PFSK-1 (cell line): ENCODE results near the gene CD82.

Experiments used
- FOXP2 ChIP-seq: optimal IDR thresholded peaks from 2 replicates; pipeline ENCODE3; 2011; ENCODE audit warnings: borderline replicate concordance, control low read depth, inconsistent platforms; ENCODE audit not compliant: insufficient read depth; ENCODE audit errors: extremely low read length, extremely low read depth
- POLR2AphosphoS5 ChIP-seq: IDR thresholded peaks from 2 replicates; pipeline ENCODE4 v1.6.1; 2012; ENCODE audit warnings: low read depth, mild to moderate bottlenecking, control low read depth, low read length, moderate library complexity
- SIN3A ChIP-seq: IDR thresholded peaks from 2 replicates; pipeline ENCODE4 v1.6.1; 2012; ENCODE audit warnings: mild to moderate bottlenecking, low read length, moderate library complexity, borderline replicate concordance; ENCODE audit not compliant: insufficient read depth
- TAF1 ChIP-seq: IDR thresholded peaks from 2 replicates; pipeline ENCODE4 v1.6.1; 2012; ENCODE audit warnings: low read length, control low read depth, borderline replicate concordance; ENCODE audit not compliant: insufficient read depth
- TF ChIP-seq, protein P1 (sequence below), 2 experiments: IDR thresholded peaks; 2 replicates each; pipeline versions ENCODE4 v1.6.1 to v1.8.0; 2011 to 2012; ENCODE audit warnings: low read depth in 2 of 2, low read length in 2 of 2, control low read depth in 1 of 2, inconsistent platforms in 1 of 2, mild to moderate bottlenecking in 1 of 2, moderate library complexity in 1 of 2; ENCODE audit not compliant: insufficient read depth in 1 of 2

CD82 gene

DNA sequence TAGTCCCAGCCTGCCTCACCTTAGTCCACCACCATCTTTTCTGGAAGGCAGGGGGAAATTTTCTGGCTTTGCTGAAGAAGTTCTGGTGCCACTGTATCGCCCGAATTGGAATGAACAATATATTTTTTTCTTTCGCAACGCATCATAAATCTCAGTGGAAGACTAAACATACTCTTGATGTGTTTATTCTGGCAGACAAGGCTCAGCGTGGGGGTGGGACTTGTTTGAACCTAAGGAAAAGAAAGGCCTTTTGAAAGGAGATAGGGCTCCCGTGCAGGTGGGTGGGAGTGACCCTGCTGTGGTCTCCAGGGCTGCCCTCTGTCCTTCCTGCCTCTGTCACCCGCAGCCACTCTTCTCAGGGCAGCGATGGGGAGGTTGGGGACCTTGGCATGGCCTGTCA is 42.5 kb downstream of the CD82 start:
- TF ChIP-seq SIN3A (no peak), FOXP2 (no peak), POLR2AphosphoS5 (no peak), TAF1 (no peak)
- TF ChIP-seq, protein P1, sequence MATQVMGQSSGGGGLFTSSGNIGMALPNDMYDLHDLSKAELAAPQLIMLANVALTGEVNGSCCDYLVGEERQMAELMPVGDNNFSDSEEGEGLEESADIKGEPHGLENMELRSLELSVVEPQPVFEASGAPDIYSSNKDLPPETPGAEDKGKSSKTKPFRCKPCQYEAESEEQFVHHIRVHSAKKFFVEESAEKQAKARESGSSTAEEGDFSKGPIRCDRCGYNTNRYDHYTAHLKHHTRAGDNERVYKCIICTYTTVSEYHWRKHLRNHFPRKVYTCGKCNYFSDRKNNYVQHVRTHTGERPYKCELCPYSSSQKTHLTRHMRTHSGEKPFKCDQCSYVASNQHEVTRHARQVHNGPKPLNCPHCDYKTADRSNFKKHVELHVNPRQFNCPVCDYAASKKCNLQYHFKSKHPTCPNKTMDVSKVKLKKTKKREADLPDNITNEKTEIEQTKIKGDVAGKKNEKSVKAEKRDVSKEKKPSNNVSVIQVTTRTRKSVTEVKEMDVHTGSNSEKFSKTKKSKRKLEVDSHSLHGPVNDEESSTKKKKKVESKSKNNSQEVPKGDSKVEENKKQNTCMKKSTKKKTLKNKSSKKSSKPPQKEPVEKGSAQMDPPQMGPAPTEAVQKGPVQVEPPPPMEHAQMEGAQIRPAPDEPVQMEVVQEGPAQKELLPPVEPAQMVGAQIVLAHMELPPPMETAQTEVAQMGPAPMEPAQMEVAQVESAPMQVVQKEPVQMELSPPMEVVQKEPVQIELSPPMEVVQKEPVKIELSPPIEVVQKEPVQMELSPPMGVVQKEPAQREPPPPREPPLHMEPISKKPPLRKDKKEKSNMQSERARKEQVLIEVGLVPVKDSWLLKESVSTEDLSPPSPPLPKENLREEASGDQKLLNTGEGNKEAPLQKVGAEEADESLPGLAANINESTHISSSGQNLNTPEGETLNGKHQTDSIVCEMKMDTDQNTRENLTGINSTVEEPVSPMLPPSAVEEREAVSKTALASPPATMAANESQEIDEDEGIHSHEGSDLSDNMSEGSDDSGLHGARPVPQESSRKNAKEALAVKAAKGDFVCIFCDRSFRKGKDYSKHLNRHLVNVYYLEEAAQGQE (IDR thresholded peaks at IDR 0.05; ENCODE audit: insufficient read depth in 1 of 2, low read depth in 2 of 2, low read length in 2 of 2) = no peak

DNA sequence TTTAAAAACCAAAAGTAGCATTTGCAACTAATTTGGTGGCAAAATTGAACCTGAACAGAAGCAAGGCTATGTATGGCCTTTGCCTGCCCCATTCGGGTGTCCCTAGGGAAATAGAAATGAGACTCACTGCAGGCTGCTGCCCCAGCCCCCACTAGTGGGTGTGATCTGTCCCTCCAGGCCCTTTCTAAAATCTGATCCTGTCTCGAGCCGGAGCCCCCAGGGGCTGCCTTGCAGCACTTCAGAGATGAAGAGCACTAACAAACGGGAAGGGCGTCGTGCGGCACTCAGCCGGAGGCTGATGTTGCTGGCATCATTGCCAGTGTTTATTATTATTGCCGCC is 43.2 kb downstream of the CD82 start:
- no peak for TF ChIP-seq SIN3A
- TF ChIP-seq, protein P1 (IDR thresholded peaks at IDR 0.05; ENCODE audit: insufficient read depth in 1 of 2, low read depth in 2 of 2, low read length in 2 of 2) = no peak
- no peak for TF ChIP-seq FOXP2
- no peak for TF ChIP-seq TAF1
- no peak for TF ChIP-seq POLR2AphosphoS5

DNA sequence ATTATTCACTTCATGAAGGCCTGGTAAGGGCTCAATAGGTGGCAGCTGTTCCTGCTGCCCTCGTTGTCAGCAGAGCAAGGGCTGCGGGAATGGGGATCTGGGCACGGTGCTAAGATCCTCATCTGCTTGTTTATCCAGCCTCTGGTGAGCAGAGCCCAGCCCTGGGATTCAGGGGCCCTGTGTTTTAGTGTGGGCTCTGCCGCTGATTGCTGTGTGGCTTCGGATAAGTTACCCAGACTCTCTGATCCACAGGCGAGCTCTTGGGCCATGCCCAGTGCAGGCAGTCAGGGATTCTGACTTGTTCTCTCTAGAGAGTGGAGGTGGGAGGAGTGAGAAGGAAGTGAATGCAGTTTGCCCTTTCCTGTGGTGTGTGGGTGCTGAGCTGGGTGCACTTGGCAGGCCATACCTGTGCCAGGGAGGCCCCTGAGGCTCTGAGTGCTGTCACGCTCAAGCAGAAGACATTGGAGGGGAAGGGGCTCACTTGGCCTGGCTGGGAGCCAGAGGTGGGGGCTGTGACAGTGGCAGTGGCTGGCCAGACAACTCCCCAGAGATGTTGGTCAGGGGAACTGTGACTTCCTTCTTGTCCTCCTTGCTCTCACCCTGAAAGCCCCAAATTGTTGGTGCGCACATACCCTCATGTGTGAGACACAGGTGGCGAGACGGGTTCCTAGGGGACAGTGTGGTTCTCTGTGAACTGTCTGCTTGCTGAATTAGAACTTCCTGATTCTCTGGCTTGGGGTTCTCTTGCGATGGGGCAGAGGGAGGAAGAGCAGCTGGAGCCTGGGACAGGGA is 43.7 kb downstream of the CD82 start:
- TF ChIP-seq POLR2AphosphoS5 (no peak), TAF1 (no peak), FOXP2 (no peak), SIN3A (no peak)

DNA sequence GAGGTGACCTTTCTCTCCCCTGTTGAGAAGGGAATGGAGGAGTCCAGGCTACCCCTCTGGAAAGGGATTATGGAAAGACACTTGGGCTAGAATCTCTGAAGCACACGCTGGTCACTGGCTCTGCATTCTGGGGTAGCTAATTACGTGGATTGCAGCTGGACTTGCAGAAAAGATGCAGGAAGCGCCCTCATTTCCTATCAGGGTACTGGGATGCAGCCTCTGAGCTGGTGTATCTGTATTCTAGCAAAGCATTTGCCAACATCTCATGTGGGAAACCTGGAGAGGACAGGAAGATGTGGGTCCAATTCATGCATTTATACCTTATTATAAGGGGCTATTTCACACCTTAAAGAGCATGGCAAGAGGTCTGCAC is 44.3 kb downstream of the CD82 start:
- TF ChIP-seq FOXP2 (no peak), TAF1 (no peak), POLR2AphosphoS5 (no peak), SIN3A (no peak)
- TF ChIP-seq, protein P1 (IDR thresholded peaks at IDR 0.05; ENCODE audit: insufficient read depth in 1 of 2, low read depth in 2 of 2, low read length in 2 of 2) = no peak

DNA sequence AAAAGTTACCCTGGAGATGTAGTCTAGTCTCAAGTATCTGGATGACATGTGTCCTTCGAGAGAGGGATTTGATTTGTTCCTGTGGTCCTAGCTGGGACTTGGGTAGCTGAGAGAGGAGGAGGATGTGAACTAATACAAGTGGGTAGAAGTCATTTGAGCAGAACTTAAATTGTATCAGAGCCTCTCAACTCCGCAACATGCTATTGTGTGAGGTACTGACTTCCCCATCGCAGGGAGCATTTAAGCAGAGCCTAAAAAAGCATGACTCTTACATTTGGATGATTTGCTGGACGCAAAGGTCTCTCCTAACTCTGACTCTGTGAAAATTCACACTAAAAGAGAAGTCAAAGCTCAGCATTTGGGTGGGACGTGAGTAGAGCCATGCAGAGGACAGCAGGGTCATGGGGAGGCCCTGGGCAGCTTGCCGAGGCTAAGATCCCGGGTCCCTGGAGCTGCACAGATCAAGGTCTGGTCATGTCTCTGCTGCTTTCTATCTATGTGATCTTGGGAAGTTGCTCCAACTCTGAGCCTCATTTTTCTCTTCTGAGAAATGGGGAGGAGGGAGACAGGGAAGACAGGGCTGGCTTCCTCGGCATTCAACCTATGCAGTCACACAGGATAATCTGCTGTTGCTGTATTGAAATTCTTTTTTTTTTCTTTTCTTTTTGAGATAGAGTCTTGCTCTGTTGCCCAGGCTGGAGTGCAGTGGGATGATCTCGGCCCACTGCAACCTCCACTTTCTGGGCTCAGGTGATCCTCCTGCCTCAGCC is 44.9 kb downstream of the CD82 start:
- TF ChIP-seq TAF1 = no peak
- TF ChIP-seq POLR2AphosphoS5 = no peak
- TF ChIP-seq, protein P1 (IDR thresholded peaks at IDR 0.05; ENCODE audit: insufficient read depth in 1 of 2, low read depth in 2 of 2, low read length in 2 of 2) = no peak
- no peak for TF ChIP-seq FOXP2
- no peak for TF ChIP-seq SIN3A
